HepG2 (cell line): ENCODE results near the gene RNPS1. TPM values are rescaled to one million over a fixed set of nuclear protein-coding genes. Genes with fewer than 3 reads are reported as not detected.

Experiments
- AKNA ChIP-seq: sonication (generic); formaldehyde crosslinking; IDR thresholded peaks from 2 replicates; pipeline ENCODE4 v1.4.0; 2020; ENCODE audit warnings: missing genetic modification reagents, borderline replicate concordance
- ELF4 ChIP-seq: sonication (generic); formaldehyde crosslinking; IDR thresholded peaks from 2 replicates; pipeline ENCODE4 v1.5.0; 2020; ENCODE audit warnings: missing genetic modification reagents, mild to moderate bottlenecking, moderate library complexity, borderline replicate concordance
- FOXA3 ChIP-seq: IDR thresholded peaks from 2 replicates; pipeline ENCODE4 v1.6.1; 2016; ENCODE audit warnings: missing genetic modification reagents, missing compliant biosample characterization
- HDAC2 ChIP-seq: sonication (generic); formaldehyde crosslinking; IDR thresholded peaks from 2 replicates; pipeline ENCODE4 v1.4.0; 2020; ENCODE audit warnings: missing genetic modification reagents
- HDAC6 ChIP-seq: fragments of 200-600 bp; sonication (generic); IDR thresholded peaks from 2 replicates; pipeline ENCODE4 v1.7.0; 2017; ENCODE audit warnings: mild to moderate bottlenecking, antibody characterized with exemption, low read length, low read depth
- KAT7 ChIP-seq: IDR thresholded peaks from 2 replicates; pipeline ENCODE4 v1.6.1; 2018; ENCODE audit warnings: borderline replicate concordance, missing compliant biosample characterization
- MXD3 ChIP-seq: IDR thresholded peaks from 2 replicates; pipeline ENCODE4 v1.6.1; 2016; ENCODE audit warnings: mild to moderate bottlenecking, missing biosample characterization, missing genetic modification reagents
- MYPOP ChIP-seq: sonication (generic); formaldehyde crosslinking; IDR thresholded peaks from 2 replicates; pipeline ENCODE4 v1.8.1; 2023; ENCODE audit warnings: mild to moderate bottlenecking, moderate library complexity, missing genetic modification reagents
- NCOR1 ChIP-seq: fragments of 200-600 bp; sonication (generic); IDR thresholded peaks from 2 replicates; pipeline ENCODE4 v1.7.0; 2017; ENCODE audit warnings: antibody characterized with exemption, low read length, borderline replicate concordance
- NR2F6 ChIP-seq, 2 experiments: IDR thresholded peaks; 2 replicates each; pipeline ENCODE4 v1.6.1; 2016; ENCODE audit warnings: antibody characterized with exemption in 1 of 2, mild to moderate bottlenecking in 1 of 2
- NRL ChIP-seq: sonication (generic); formaldehyde crosslinking; IDR thresholded peaks from 2 replicates; pipeline ENCODE4 v1.5.0; 2020; ENCODE audit warnings: missing genetic modification reagents, mild to moderate bottlenecking, moderate library complexity, borderline replicate concordance
- SIN3B ChIP-seq: fragments of 150-350 bp; IDR thresholded peaks from 2 replicates; pipeline ENCODE4 v1.6.1; 2014; ENCODE audit warnings: low read length
- SIX4 ChIP-seq: sonication (generic); formaldehyde crosslinking; IDR thresholded peaks from 2 replicates; pipeline ENCODE4 v1.4.0; 2020; ENCODE audit warnings: missing genetic modification reagents
- TAF15 ChIP-seq: fragments of 200-400 bp; formaldehyde crosslinking; IDR thresholded peaks from one replicate; pipeline ENCODE4 v1.6.1; 2018; ENCODE audit warnings: mild to moderate bottlenecking, low read depth, low read length; ENCODE audit not compliant: poor library complexity, severe bottlenecking
- TGIF2 ChIP-seq: IDR thresholded peaks from 2 replicates; pipeline ENCODE4 v1.6.1; 2016; ENCODE audit warnings: control low read depth, missing compliant biosample characterization
- YEATS4 ChIP-seq: sonication (generic); formaldehyde crosslinking; IDR thresholded peaks from 2 replicates; pipeline ENCODE4 v1.4.0; 2020; ENCODE audit warnings: missing genetic modification reagents, borderline replicate concordance
- ZBTB46 ChIP-seq: sonication (generic); formaldehyde crosslinking; IDR thresholded peaks from 2 replicates; pipeline ENCODE4 v1.4.0; 2020; ENCODE audit warnings: mild to moderate bottlenecking, missing genetic modification reagents, borderline replicate concordance
- ZNF282 ChIP-seq: fragments of 450-650 bp; IDR thresholded peaks from 2 replicates; pipeline ENCODE4 v1.6.1; 2018; ENCODE audit not compliant: partially characterized antibody
- ZNF629 ChIP-seq: sonication (generic); formaldehyde crosslinking; conservative IDR thresholded peaks from 2 replicates; pipeline ENCODE4 v1.5.0; 2020; ENCODE audit warnings: missing genetic modification reagents
- ZNF777 ChIP-seq: sonication (generic); formaldehyde crosslinking; IDR thresholded peaks from 2 replicates; pipeline ENCODE4 v1.4.0; 2020; ENCODE audit warnings: missing genetic modification reagents
- ZSCAN12 ChIP-seq: sonication (generic); formaldehyde crosslinking; IDR thresholded peaks from 2 replicates; pipeline ENCODE4 v1.9.0; 2021; ENCODE audit warnings: mild to moderate bottlenecking, missing genetic modification reagents
- polyA plus RNA-seq, 8 experiments: library from polyadenylated mRNA; depleted of rRNA in 3 of 8; stranded (reverse) in 7 of 8; unstranded in 1 of 8; fragments of >200 nt; fragmentation: Illumina TruSeq in 4 of 8; extraction: Trizol in 4 of 8; gene quantifications; 2 replicates each; pipeline versions ENCODE4 v1.2.1 to v1.2.3, GENCODE V29; 2011 to 2016; ENCODE audit warnings: low read depth in 4 of 8, missing spikeins in 1 of 8, mixed read lengths in 1 of 8; ENCODE audit not compliant: insufficient read depth in 1 of 8
- total RNA-seq, 5 experiments: library from RNA; depleted of rRNA; stranded (reverse); fragments of >200 nt; fragmentation: Illumina TruSeq; extraction: Trizol; gene quantifications; 2 replicates each; pipeline ENCODE4 v1.2.3, GENCODE V29; 2016; ENCODE audit warnings: low read depth in 1 of 5

RNPS1 gene
- total and polyA plus RNA-seq, 2 of the 13 experiments (the other 11 are each of a cell fraction or from before 2014, with no cell fraction given) = 126 to 133 TPM

GRCh38 chr16:2205104-2205966 is 62.6 kb downstream of the RNPS1 start, which contains the start of gene MLST8 (continued):
- TF ChIP-seq ZNF629 (CRISPR knock-in tag) = no peak
- TF ChIP-seq MYPOP (CRISPR knock-in tag) = 0 out of 2 replicates have a peak, but pooled peaks have one; percentile 48
- peak; percentile 77 for TF ChIP-seq SIN3B
- peak; percentile 18; the same call in 1 of the 2 replicates for TF ChIP-seq AKNA (CRISPR knock-in tag)
- peak; percentile 32; the same call in 1 of the 2 replicates for TF ChIP-seq NRL (CRISPR knock-in tag)
- TF ChIP-seq NR2F6 (IDR thresholded peaks at IDR 0.05) = no peak; the same call in 1 of the 2 replicates
- TF ChIP-seq NR2F6 (CRISPR knock-in tag; IDR thresholded peaks at IDR 0.05) = no peak; the same call in 1 of the 2 replicates
- TF ChIP-seq TGIF2 = 0 out of 2 replicates have a peak, but pooled peaks have one; percentile 40
- TF ChIP-seq HDAC6 = no peak
- no peak for TF ChIP-seq ZBTB46 (CRISPR knock-in tag)
- no peak for TF ChIP-seq FOXA3
- TF ChIP-seq MXD3 (CRISPR knock-in tag) = peak; percentile 61; the same call in 1 of the 2 replicates
- TF ChIP-seq NCOR1 = no peak
- no peak; the same call in 1 of the 2 replicates for TF ChIP-seq KAT7 (CRISPR knock-in tag)
- TF ChIP-seq TAF15 = peak; percentile 79
- peak; percentile 50 for TF ChIP-seq HDAC2 (CRISPR knock-in tag)
- TF ChIP-seq ZNF282 = no peak
- no peak; the same call in 1 of the 2 replicates for TF ChIP-seq SIX4 (CRISPR knock-in tag)
- 0 out of 2 replicates have a peak, but pooled peaks have one; percentile 51 for TF ChIP-seq ZSCAN12 (CRISPR knock-in tag)
- TF ChIP-seq ZNF777 = no peak
- TF ChIP-seq YEATS4 (CRISPR knock-in tag) = peak; percentile 72; the same call in 1 of the 2 replicates
- no peak for TF ChIP-seq ELF4 (CRISPR knock-in tag)
